C4-2B (cell line): ENCODE results near the gene SH3BP2.
A peak's percentile ranks its signal among the peaks of the same experiment; 100 is the strongest.

ENCODE experiments used
- H3K27ac ChIP-seq: fragments of 450-650 bp; 2 replicates; pipeline ENCODE4 v1.5.1; 2017
- CTCF ChIP-seq: fragments of 450-650 bp; conservative IDR thresholded peaks from 2 replicates; pipeline ENCODE4 v1.5.1; 2017; ENCODE audit warnings: mild to moderate bottlenecking
- ZFX ChIP-seq: fragments of 450-650 bp; IDR thresholded peaks from 2 replicates; pipeline ENCODE4 v1.6.1; 2017

The SH3BP2 gene

GRCh38 chr4:2811830-2812611 lies 19.1 kb downstream of the SH3BP2 start:
- TF ChIP-seq CTCF, result no peak
- peak; percentile 63 for TF ChIP-seq ZFX
- peak overlapping the region; percentile 86 for H3K27ac ChIP-seq

- peak overlapping the region; percentile 86 for H3K27ac ChIP-seq
- TF ChIP-seq CTCF (no peak), ZFX (no peak)
These were observed 19.9 kb downstream of the SH3BP2 start for GRCh38 chr4:2812612-2813354.

GRCh38 chr4:2813446-2814405 lies 20.8 kb downstream of the SH3BP2 start:
- peak overlapping the region; percentile 86 for H3K27ac ChIP-seq
- TF ChIP-seq CTCF, result no peak
- TF ChIP-seq ZFX, result no peak

DNA sequence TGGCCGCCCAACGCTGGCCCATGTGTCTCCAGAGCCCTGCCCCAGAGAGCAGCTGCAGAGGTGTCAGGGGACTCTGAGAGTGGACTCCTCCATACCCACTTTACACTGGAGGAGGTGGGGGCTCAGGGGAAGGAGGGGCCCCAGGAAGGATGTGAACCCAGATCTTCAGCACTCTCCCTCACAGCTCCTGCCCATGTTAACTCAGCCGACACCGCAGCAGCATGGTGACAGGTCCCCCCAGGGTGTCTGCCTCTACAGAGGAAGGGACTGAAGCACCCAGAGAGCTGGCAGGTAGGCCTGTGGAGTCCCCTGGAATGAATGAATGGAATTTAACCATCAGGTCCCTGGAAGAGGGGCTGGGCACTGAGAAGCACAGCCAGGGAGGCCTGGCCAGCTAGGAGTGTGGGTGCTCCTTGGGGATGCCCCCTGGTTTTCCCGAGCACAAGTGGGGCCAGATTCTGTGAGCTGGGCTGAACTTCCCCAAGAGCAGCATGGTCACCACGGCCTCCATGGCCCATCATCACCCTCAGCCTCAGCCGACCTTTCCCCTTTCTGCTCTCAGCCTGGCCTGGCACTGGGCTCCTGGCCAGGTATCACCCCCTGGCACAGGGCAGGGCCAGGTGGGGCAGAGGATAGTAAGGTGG lies 21.9 kb downstream of the SH3BP2 start:
- H3K27ac ChIP-seq, result no peak overlapping the region
- TF ChIP-seq ZFX, result no peak
- no peak for TF ChIP-seq CTCF

GRCh38 chr4:2816401-2816954 lies 23.6 kb downstream of the SH3BP2 start:
- no peak overlapping the region for H3K27ac ChIP-seq
- no peak for TF ChIP-seq CTCF
- TF ChIP-seq ZFX, result no peak

DNA sequence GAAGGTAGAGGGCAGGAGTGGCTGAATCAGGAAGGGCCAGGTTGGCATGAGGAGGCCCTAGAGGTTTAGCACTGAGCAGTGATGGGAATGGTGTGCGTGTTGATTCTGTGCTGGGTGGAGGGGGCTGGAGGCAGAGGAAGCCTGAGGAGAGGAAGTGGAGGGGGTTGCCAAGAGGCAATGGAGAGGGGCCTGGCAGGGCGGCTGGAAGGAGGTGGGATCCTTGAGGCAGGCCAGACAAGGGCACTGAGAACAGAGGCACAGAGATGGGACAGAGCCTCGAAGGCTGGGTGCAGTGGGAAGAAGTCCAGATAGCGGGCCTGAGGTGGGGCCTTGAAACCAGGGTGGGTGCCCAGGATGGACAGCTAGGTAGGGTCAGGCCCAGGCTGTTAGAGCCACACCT lies 24.3 kb downstream of the SH3BP2 start:
- TF ChIP-seq ZFX (no peak), CTCF (no peak)
- H3K27ac ChIP-seq, result peak overlapping the region; percentile 80
